Mesothelial cell of epicardium (in vitro differentiated cells): Measurements from ENCODE around the gene ANP32E. TPM values are rescaled to one million over a fixed set of nuclear protein-coding genes. Genes with fewer than 3 reads are reported as not detected.

ENCODE experiments used
- DNase-seq, 2 experiments: peaks; one replicate each; pipeline ENCODE4 v3.0.0; 2021; ENCODE audit warnings: low spot score in 2 of 2; ENCODE audit not compliant: unreplicated experiment in 2 of 2
- H3K27ac Mint-ChIP-seq: 2 replicates; pipeline ENCODE4 v1.8.0; 2021; ENCODE audit warnings: mixed read lengths
- H3K27me3 Mint-ChIP-seq: 2 replicates; pipeline ENCODE4 v1.8.0; 2021; ENCODE audit warnings: low read depth, mixed read lengths
- H3K36me3 Mint-ChIP-seq: 2 replicates; pipeline ENCODE4 v1.8.0; 2021; ENCODE audit warnings: mixed read lengths
- H3K4me1 Mint-ChIP-seq: 2 replicates; pipeline ENCODE4 v1.8.0; 2021; ENCODE audit warnings: mixed read lengths
- H3K4me3 Mint-ChIP-seq: 2 replicates; pipeline ENCODE4 v1.8.0; 2021; ENCODE audit warnings: mild to moderate bottlenecking, moderate library complexity, mixed read lengths
- H3K9me3 Mint-ChIP-seq: 2 replicates; pipeline ENCODE4 v1.8.0; 2021; ENCODE audit warnings: mixed read lengths
- CTCF ChIP-seq: fragments of 200-600 bp; sonication (generic); IDR thresholded peaks from one replicate; pipeline ENCODE4 v1.5.0; 2021; ENCODE audit warnings: antibody characterized with exemption; ENCODE audit not compliant: unreplicated experiment
- total RNA-seq: library from RNA; stranded (reverse); gene quantifications from 3 replicates; pipeline ENCODE4 v1.2.1, GENCODE V29; 2021

Gene ANP32E
- total RNA-seq, 1 donor from 2014 or later: 56.6 TPM

- peaks cover 4% of the 10 kb centered on the region for H3K4me1 Mint-ChIP-seq
- no peak for TF ChIP-seq CTCF
- H3K27me3 Mint-ChIP-seq: no peaks in the 10 kb centered on the region
- no peak overlapping the region for H3K27ac Mint-ChIP-seq
- H3K4me3 Mint-ChIP-seq: no peak overlapping the region
- no peaks in the 10 kb centered on the region for H3K36me3 Mint-ChIP-seq
- no peak for DNase-seq
- H3K9me3 Mint-ChIP-seq: no peaks in the 10 kb centered on the region
These were observed 59.3 kb downstream of the ANP32E start for GRCh38 chr1:150176593-150176992.

- Mint-ChIP-seq H3K36me3 (no peaks in the 10 kb centered on the region), H3K4me3 (no peak overlapping the region), H3K4me1 (peaks cover 4% of the 10 kb centered on the region), H3K9me3 (no peaks in the 10 kb centered on the region), H3K27me3 (no peaks in the 10 kb centered on the region), H3K27ac (no peak overlapping the region)
- TF ChIP-seq CTCF: no peak
- DNase-seq: no peak
These were observed 62.7 kb downstream of the ANP32E start for GRCh38 chr1:150173141-150173585.

GRCh38 chr1:150171801-150172200 is 64.1 kb downstream of the ANP32E start:
- Mint-ChIP-seq H3K9me3 (no peaks in the 10 kb centered on the region), H3K27ac (no peak overlapping the region), H3K4me3 (no peak overlapping the region), H3K36me3 (no peaks in the 10 kb centered on the region), H3K4me1 (peaks cover 4% of the 10 kb centered on the region), H3K27me3 (no peaks in the 10 kb centered on the region)
- no peak for DNase-seq
- TF ChIP-seq CTCF: no peak

GRCh38 chr1:150168960-150169601 is 66.8 kb downstream of the ANP32E start:
- H3K27me3 Mint-ChIP-seq: no peaks in the 10 kb centered on the region
- TF ChIP-seq CTCF: peak; percentile 75

More at GRCh38 chr1:150168960-150169601, 66.8 kb downstream of the ANP32E start:
- no peaks in the 10 kb centered on the region for H3K9me3 Mint-ChIP-seq
- no peak overlapping the region for H3K4me3 Mint-ChIP-seq
- no peaks in the 10 kb centered on the region for H3K36me3 Mint-ChIP-seq
- H3K4me1 Mint-ChIP-seq: peaks cover 9% of the 10 kb centered on the region
- peak; percentile 61 to 73 for DNase-seq
- H3K27ac Mint-ChIP-seq: no peak overlapping the region

Other genes starting within 250 kb of the ANP32E start
- gene OTUD7B, start 225.4 kb downstream of the ANP32E start, total RNA-seq: 48.5 to 50.7 TPM (median 48.9 TPM) in 3 replicates
- 51.3 to 56.5 TPM (median 53.0 TPM) in 3 replicates for gene VPS45, start 168.3 kb downstream of the ANP32E start, total RNA-seq
- gene PLEKHO1, start 86.2 kb downstream of the ANP32E start, total RNA-seq: 80.1 to 84.5 TPM (median 81.8 TPM) in 3 replicates
- gene CA14, start 21.7 kb upstream of the ANP32E start, total RNA-seq: 3.8 to 5.0 TPM (median 3.8 TPM) in 3 replicates
- gene APH1A, start 32.9 kb upstream of the ANP32E start, total RNA-seq: 138 to 145 TPM (median 143 TPM) in 3 replicates
- 17.7 to 19.9 TPM (median 19.0 TPM) in 3 replicates for gene C1orf54, start 36.7 kb upstream of the ANP32E start, total RNA-seq
- gene CIART, start 46.4 kb upstream of the ANP32E start, total RNA-seq: 9.2 to 10.6 TPM (median 9.8 TPM) in 3 replicates
- gene MRPS21, start 57.7 kb upstream of the ANP32E start, total RNA-seq: 64.3 to 65.6 TPM (median 65.5 TPM) in 3 replicates
- 81.2 to 87.1 TPM (median 84.1 TPM) in 3 replicates for gene PRPF3, start 85.4 kb upstream of the ANP32E start, total RNA-seq
- gene RPRD2, start 128.0 kb upstream of the ANP32E start, total RNA-seq: 38.5 to 40.5 TPM (median 39.9 TPM) in 3 replicates